ENCODE measurements around the gene NAV2.

The NAV2 gene

DNA sequence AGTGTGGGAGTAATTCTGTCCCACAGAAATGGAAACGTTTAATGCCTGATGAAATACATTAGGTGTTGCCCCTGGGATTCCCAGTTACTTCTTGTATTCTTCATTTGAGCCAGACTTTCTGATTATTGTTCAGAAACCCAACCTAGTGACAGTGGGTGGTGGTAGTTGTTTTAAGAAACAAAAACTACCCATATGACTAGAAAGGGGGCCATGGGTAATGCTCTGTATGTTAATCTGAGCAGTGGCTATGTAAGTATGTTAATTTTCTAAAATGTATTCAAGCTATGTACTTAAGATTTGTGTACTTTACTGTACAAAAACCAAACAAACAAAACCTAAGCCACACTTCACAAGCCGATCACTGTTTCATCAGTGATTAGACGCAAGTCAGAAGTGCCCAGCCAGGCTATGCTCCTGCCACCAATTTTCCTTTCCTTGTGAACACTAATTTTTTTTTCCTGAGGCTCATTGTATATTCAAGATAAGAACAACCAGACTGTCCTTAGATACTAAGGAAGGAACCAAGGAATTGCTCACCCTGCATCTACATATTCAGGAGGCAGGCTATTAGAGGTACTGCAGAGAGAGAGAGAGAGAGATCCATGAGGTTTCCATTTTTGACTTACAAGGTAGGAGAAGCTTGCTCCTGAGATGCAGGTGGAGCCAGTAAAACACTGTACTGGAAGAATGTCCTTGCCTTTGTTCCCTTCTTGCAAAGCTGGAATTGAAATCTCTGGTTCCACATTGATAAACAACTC is 324.9 kb downstream of the NAV2 start:
- no peak for TF ChIP-seq CTCF (IDR thresholded peaks at IDR 0.05; ENCODE audit: low read depth, low read length, missing control alignments)
- DNase-seq (ENCODE audit: low read depth): no peak
- no peak overlapping the region for H3K4me3 ChIP-seq (ENCODE audit: low read depth, low read length)

DNA sequence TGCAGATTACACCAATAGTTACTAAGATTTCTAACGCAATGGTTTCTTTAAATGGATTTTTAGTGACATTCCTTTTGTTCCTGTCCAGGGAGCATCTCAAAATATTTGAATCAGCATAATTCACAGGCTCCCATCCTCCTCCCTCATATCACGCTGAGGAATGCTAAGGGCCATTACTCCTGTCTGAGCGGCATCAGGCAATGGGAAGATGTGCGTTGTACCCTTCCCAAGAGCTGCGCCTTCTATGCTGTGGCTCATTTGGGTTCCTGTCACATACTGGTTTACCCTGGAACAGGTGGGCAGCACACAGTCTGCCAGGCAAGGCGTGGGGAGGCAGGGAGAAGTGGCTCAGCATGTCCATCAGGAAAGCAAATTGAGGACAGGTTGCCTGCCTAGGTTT is 325.8 kb downstream of the NAV2 start:
- TF ChIP-seq CTCF (IDR thresholded peaks at IDR 0.05; ENCODE audit: low read depth, low read length, missing control alignments): no peak

DNA sequence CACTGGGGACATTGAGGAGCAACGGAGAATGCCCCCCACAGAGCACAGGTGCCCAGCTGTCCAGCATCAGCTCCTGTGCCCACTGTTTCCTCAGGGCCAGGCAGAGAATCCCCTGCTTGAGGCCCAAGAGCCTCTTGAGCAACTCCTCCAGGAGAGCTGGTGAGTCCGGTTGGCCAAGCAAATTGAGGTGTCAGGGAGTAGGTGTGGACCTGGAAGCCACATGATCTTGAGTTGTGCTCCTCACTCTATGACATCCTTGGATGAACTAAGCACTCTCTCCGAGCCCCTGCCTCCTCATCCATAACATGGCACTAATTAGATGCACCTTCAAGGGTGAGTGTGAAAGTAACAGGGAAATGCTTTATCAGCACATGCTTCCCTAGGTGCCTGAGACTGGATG is 326.3 kb downstream of the NAV2 start:
- DNase-seq (ENCODE audit: low read depth): no peak
- no peak overlapping the region for H3K4me3 ChIP-seq (ENCODE audit: low read depth, low read length)
- TF ChIP-seq CTCF (IDR thresholded peaks at IDR 0.05; ENCODE audit: low read depth, low read length, missing control alignments): no peak

More for the DNA sequence above, 325.8 kb downstream of the NAV2 start:
- DNase-seq (ENCODE audit: low read depth): no peak
- no peak overlapping the region for H3K4me3 ChIP-seq (ENCODE audit: low read depth, low read length)

- DNase-seq (ENCODE audit: low read depth): no peak
- no peak overlapping the region for H3K4me3 ChIP-seq (ENCODE audit: low read depth, low read length)
- no peak for TF ChIP-seq CTCF (IDR thresholded peaks at IDR 0.05; ENCODE audit: low read depth, low read length, missing control alignments)
These were observed 328.9 kb downstream of the NAV2 start for GRCh38 chr11:20041499-20041898.

- TF ChIP-seq CTCF (IDR thresholded peaks at IDR 0.05; ENCODE audit: low read depth, low read length, missing control alignments): no peak
- no peak for DNase-seq (ENCODE audit: low read depth)
- H3K4me3 ChIP-seq (ENCODE audit: low read depth, low read length): no peak overlapping the region
These were observed 329.5 kb downstream of the NAV2 start for GRCh38 chr11:20042045-20042639.

GRCh38 chr11:20042811-20043341 is 330.2 kb downstream of the NAV2 start:
- no peak for DNase-seq (ENCODE audit: low read depth)
- TF ChIP-seq CTCF (IDR thresholded peaks at IDR 0.05; ENCODE audit: low read depth, low read length, missing control alignments): no peak
- no peak overlapping the region for H3K4me3 ChIP-seq (ENCODE audit: low read depth, low read length)
